ENCODE data around the gene ANAPC13. TPM values are rescaled to one million over a fixed set of nuclear protein-coding genes. Genes with fewer than 3 reads are reported as not detected.

The ANAPC13 gene
- total RNA-seq, 1 donor from 2014 or later = 41.6 TPM

GRCh38 chr3:134483195-134483900 is 2.4 kb downstream of the ANAPC13 start:
- DNase-seq (ENCODE audit: low spot score in 2 of 2) (no peak), FAIRE-seq (no peak)

- no peak for DNase-seq (ENCODE audit: low spot score in 2 of 2)
- no peak for FAIRE-seq
Measured at GRCh38 chr3:134482622-134483021, 3.2 kb downstream of the ANAPC13 start.

- no peak for FAIRE-seq
- DNase-seq (ENCODE audit: low spot score in 2 of 2) = no peak
Measured at GRCh38 chr3:134481166-134481565, 4.6 kb downstream of the ANAPC13 start.

GRCh38 chr3:134480546-134480945 is 5.2 kb downstream of the ANAPC13 start:
- FAIRE-seq = no peak
- DNase-seq (ENCODE audit: low spot score in 2 of 2) = no peak

- FAIRE-seq (no peak), DNase-seq (ENCODE audit: low spot score in 2 of 2) (no peak)
Measured at GRCh38 chr3:134477938-134478337, 7.8 kb downstream of the ANAPC13 start.

GRCh38 chr3:134477002-134477401 is 8.8 kb downstream of the ANAPC13 start:
- FAIRE-seq (no peak), DNase-seq (ENCODE audit: low spot score in 2 of 2) (no peak)

GRCh38 chr3:134476306-134476705 is 9.5 kb downstream of the ANAPC13 start:
- no peak for FAIRE-seq
- no peak for DNase-seq (ENCODE audit: low spot score in 2 of 2)

GRCh38 chr3:134474956-134475355 is 10.8 kb downstream of the ANAPC13 start:
- no peak for DNase-seq (ENCODE audit: low spot score in 2 of 2)
- FAIRE-seq = no peak

- DNase-seq (ENCODE audit: low spot score in 2 of 2) = peak in 1 of 2 donors; percentile 30
- peak; percentile 93 for FAIRE-seq
Measured at GRCh38 chr3:134473868-134474546, 11.8 kb downstream of the ANAPC13 start.

- DNase-seq (ENCODE audit: low spot score in 2 of 2) = no peak
- FAIRE-seq = no peak
Measured at GRCh38 chr3:134472831-134473230, 13.0 kb downstream of the ANAPC13 start.

GRCh38 chr3:134471521-134472193 is 14.1 kb downstream of the ANAPC13 start:
- no peak for DNase-seq (ENCODE audit: low spot score in 2 of 2)
- FAIRE-seq = no peak

- no peak for FAIRE-seq
- no peak for DNase-seq (ENCODE audit: low spot score in 2 of 2)
Measured at GRCh38 chr3:134468519-134468918, 17.3 kb downstream of the ANAPC13 start.

- no peak for FAIRE-seq
- DNase-seq (ENCODE audit: low spot score in 2 of 2) = no peak
Measured at GRCh38 chr3:134466331-134466730, 19.5 kb downstream of the ANAPC13 start.

- no peak for FAIRE-seq
- DNase-seq (ENCODE audit: low spot score in 2 of 2) = no peak
Measured at GRCh38 chr3:134464689-134465365, 21.0 kb downstream of the ANAPC13 start.

- DNase-seq (ENCODE audit: low spot score in 2 of 2) (no peak), FAIRE-seq (no peak)
Measured at GRCh38 chr3:134464064-134464688, 21.6 kb downstream of the ANAPC13 start.

GRCh38 chr3:134463676-134464063 is 22.1 kb downstream of the ANAPC13 start:
- FAIRE-seq = no peak

GRCh38 chr3:134462331-134462941 is 23.3 kb downstream of the ANAPC13 start:
- FAIRE-seq = no peak
- DNase-seq (ENCODE audit: low spot score in 2 of 2) = no peak

More at GRCh38 chr3:134463676-134464063, 22.1 kb downstream of the ANAPC13 start:
- DNase-seq (ENCODE audit: low spot score in 2 of 2) = no peak

GRCh38 chr3:134460965-134461364 is 24.8 kb downstream of the ANAPC13 start:
- FAIRE-seq (no peak), DNase-seq (ENCODE audit: low spot score in 2 of 2) (no peak)

GRCh38 chr3:134459562-134459961 is 26.2 kb downstream of the ANAPC13 start:
- DNase-seq (ENCODE audit: low spot score in 2 of 2) (no peak), FAIRE-seq (no peak)

- no peak for FAIRE-seq
- no peak for DNase-seq (ENCODE audit: low spot score in 2 of 2)
Measured at GRCh38 chr3:134458406-134458945, 27.3 kb downstream of the ANAPC13 start.

Measured in frontal cortex (tissue), 4 donors.